ENCODE data around the gene PSMG1. TPM values are rescaled to one million over a fixed set of nuclear protein-coding genes. Genes with fewer than 3 reads are reported as not detected.

Gene PSMG1
- total RNA-seq, 6 donors from 2014 or later = 6.1 to 24.6 (median 19.7) TPM

DNA sequence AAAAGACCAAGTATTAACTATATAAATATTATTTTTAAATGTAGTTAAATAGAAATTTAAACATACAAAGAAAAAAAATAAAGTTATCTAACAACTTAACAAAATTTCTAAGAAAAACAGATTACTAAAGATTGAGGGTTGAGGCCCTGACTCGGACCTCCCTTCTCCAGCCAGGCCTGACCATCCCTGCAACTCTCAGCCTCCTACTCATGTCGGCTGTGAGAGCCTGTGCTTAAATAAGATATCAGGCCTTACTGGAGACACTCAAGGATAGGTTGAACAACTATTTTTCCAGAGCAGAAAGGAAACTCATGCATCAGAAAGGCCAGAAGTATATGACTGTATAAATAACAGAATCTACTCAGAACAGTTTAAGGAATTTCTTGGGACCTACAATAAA is 33.0 kb upstream of the PSMG1 start:
- Histone ChIP-seq H3K27ac (no peak overlapping the region), H3K4me3 (no peak overlapping the region), H3K36me3 (peaks cover 0 to 74% (median 7%) of the 10 kb centered on the region in 4 donors), H3K9me3 (no peaks in the 10 kb centered on the region), H3K27me3 (no peaks in the 10 kb centered on the region), H3K4me1 (peaks cover 0 to 3% (median 0%) of the 10 kb centered on the region in 4 donors)
- ATAC-seq (ENCODE audit: low FRiP score in 2 of 2) = no peak
- TF ChIP-seq EP300 (IDR thresholded peaks at IDR 0.05) (no peak), POLR2A (IDR thresholded peaks at IDR 0.05) (no peak)
- DNase-seq = no peak
- 75 to 80% methylated on average over 2 of the region's 2 CpGs for WGBS, 2 donors

DNA sequence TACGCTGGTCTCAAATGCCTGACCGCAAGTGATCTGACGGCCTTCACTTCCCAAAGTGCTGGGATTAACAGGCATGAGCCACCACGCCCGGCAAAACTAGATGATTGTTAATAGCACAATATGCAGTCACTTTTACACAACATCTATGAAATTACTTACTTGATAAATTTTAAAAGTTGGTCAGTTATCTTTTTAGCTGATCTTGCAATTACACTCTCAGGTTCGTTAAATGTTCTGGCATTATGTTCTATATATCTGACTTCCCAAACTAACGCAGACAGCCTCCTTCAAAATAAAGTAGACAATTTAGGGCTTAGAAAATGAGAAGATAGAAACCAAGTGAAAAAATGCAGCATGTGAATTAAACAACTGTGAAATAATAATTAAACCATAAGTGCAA is 31.8 kb upstream of the PSMG1 start:
- no peaks in the 10 kb centered on the region for H3K27me3 ChIP-seq
- DNase-seq = no peak
- no peak overlapping the region for H3K4me3 ChIP-seq
- ATAC-seq (ENCODE audit: low FRiP score in 2 of 2) = no peak
- no peak for TF ChIP-seq POLR2AphosphoS5 (IDR thresholded peaks at IDR 0.05)
- TF ChIP-seq, protein P1, sequence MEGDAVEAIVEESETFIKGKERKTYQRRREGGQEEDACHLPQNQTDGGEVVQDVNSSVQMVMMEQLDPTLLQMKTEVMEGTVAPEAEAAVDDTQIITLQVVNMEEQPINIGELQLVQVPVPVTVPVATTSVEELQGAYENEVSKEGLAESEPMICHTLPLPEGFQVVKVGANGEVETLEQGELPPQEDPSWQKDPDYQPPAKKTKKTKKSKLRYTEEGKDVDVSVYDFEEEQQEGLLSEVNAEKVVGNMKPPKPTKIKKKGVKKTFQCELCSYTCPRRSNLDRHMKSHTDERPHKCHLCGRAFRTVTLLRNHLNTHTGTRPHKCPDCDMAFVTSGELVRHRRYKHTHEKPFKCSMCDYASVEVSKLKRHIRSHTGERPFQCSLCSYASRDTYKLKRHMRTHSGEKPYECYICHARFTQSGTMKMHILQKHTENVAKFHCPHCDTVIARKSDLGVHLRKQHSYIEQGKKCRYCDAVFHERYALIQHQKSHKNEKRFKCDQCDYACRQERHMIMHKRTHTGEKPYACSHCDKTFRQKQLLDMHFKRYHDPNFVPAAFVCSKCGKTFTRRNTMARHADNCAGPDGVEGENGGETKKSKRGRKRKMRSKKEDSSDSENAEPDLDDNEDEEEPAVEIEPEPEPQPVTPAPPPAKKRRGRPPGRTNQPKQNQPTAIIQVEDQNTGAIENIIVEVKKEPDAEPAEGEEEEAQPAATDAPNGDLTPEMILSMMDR (IDR thresholded peaks at IDR 0.05) = no peak
- H3K9me3 ChIP-seq = no peaks in the 10 kb centered on the region
- H3K27ac ChIP-seq = no peak overlapping the region
- WGBS, 2 donors = 97% methylated on average over 7 of the region's 7 CpGs
- H3K36me3 ChIP-seq = peaks cover 0 to 79% (median 11%) of the 10 kb centered on the region in 4 donors
- H3K4me1 ChIP-seq = no peaks in the 10 kb centered on the region

DNA sequence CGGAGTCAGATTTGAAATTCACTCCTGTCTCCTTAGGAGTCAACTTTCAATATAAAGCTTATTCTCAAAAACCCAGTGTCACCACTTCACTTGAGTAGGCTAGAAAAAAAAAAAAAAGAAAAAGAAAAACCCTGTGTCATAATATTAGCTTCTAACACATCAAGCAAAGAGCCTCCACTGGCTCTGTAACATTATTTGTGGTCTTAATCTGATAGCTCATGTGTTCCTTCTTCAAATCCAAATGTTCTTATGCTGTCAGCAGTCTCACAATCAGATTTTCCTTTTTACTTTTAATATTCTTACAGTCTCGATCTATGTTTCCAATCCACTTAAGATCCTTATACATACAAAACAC is 26.1 kb upstream of the PSMG1 start:
- Histone ChIP-seq H3K36me3 (peaks cover 10 to 81% (median 31%) of the 10 kb centered on the region in 4 donors), H3K4me1 (no peaks in the 10 kb centered on the region), H3K9me3 (no peaks in the 10 kb centered on the region), H3K27me3 (no peaks in the 10 kb centered on the region), H3K4me3 (no peak overlapping the region), H3K27ac (no peak overlapping the region)
- DNase-seq (no peak), ATAC-seq (ENCODE audit: low FRiP score in 2 of 2) (no peak)
- 61 to 70% methylated on average over 2 of the region's 2 CpGs for WGBS, 2 donors
- TF ChIP-seq, protein P1 (IDR thresholded peaks at IDR 0.05) = no peak
- no peak for TF ChIP-seq POLR2A (IDR thresholded peaks at IDR 0.05)
- no peak for TF ChIP-seq EP300 (IDR thresholded peaks at IDR 0.05)
- no peak for TF ChIP-seq POLR2AphosphoS5 (IDR thresholded peaks at IDR 0.05)

DNA sequence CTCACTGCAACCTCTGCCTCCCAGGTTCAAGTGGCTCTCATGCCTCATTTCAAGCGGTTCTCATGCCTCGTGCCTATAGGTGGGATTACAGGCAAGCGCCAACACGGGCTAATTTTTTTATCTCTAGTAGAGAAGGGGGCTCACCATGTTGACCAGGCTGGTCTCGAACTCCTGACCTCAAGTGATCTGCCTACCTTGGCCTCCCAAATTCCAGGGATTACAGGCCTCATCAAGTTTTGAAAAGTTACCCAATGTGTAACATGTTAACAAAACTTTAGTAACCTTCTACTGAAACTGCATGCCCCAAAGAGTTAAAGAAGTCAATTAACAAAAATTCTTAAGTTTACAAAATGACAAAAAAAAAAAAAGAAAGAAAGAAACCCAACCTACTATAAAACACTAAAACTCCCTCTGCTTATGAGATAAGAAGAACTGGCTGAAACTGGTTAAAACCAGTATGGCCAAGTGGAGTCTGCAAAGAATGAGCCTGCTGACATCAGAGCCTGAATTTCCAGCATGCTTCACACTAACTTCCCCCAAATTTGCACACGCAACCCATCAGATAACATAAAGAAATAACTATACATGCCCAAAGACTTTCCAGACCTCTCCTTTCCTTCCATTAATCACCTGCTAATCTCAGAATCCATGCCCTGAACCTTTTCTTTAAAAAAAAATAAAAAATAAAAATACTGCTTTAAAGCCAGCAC is 25.5 kb upstream of the PSMG1 start:
- H3K4me3 ChIP-seq = no peak overlapping the region
- no peak for DNase-seq
- H3K4me1 ChIP-seq = no peaks in the 10 kb centered on the region
- no peaks in the 10 kb centered on the region for H3K27me3 ChIP-seq
- no peak overlapping the region for H3K27ac ChIP-seq
- TF ChIP-seq, protein P1 (IDR thresholded peaks at IDR 0.05) = no peak
- TF ChIP-seq EP300 (IDR thresholded peaks at IDR 0.05) = no peak
- no peak for TF ChIP-seq POLR2A (IDR thresholded peaks at IDR 0.05)
- no peak for TF ChIP-seq POLR2AphosphoS5 (IDR thresholded peaks at IDR 0.05)
- no peaks in the 10 kb centered on the region for H3K9me3 ChIP-seq
- H3K36me3 ChIP-seq = peaks cover 10 to 80% (median 31%) of the 10 kb centered on the region in 4 donors
- WGBS, 2 donors = 72 to 90% methylated on average over 6 of the region's 6 CpGs
- ATAC-seq (ENCODE audit: low FRiP score in 2 of 2) = no peak

DNA sequence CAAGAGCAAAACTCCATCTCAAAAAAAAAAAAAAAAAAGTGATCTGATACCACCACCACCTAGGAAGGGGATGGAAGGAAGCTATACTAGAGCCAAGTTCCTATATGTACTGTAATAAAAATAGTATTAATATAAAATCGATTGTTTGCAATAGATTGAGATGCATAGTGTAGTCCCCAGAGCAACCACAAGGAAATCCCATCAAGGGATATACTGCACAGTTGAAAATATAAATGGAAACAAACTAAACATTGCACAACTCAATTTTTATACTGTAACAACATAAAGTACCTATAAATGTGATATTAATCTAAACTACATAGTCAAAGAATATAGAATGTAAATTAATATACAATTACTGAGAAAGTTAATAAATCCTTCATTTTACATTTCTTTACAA is 20.9 kb upstream of the PSMG1 start:
- no peak for DNase-seq
- 86 to 100% methylated on average over 1 of the region's 1 CpG for WGBS, 2 donors
- ATAC-seq (ENCODE audit: low FRiP score in 2 of 2) = no peak
- Histone ChIP-seq H3K27me3 (no peaks in the 10 kb centered on the region), H3K27ac (no peak overlapping the region), H3K36me3 (peaks cover 10 to 87% (median 47%) of the 10 kb centered on the region in 4 donors), H3K4me1 (no peaks in the 10 kb centered on the region), H3K9me3 (no peaks in the 10 kb centered on the region), H3K4me3 (no peak overlapping the region)
- no peak for TF ChIP-seq POLR2AphosphoS5 (IDR thresholded peaks at IDR 0.05)
- TF ChIP-seq POLR2A (IDR thresholded peaks at IDR 0.05) = no peak
- no peak for TF ChIP-seq EP300 (IDR thresholded peaks at IDR 0.05)
- TF ChIP-seq, protein P1 (IDR thresholded peaks at IDR 0.05) = no peak
